Effector CD8-positive, alpha-beta T cell (primary cell): Measurements from ENCODE around the gene OTX1.

Experiments used
- DNase-seq: peaks from one replicate; lab custom pipeline; 2025; lab: John Stamatoyannopoulos, UW

OTX1 gene

GRCh38 chr2:63047321-63048279 lies 3.0 kb upstream of the OTX1 start:
- no peak for DNase-seq

- no peak for DNase-seq
Measured at GRCh38 chr2:63048367-63049171, 2.1 kb upstream of the OTX1 start.

- no peak for DNase-seq
Measured at GRCh38 chr2:63049211-63049969, 1.2 kb upstream of the OTX1 start.

- DNase-seq: no peak
Measured at GRCh38 chr2:63049970-63050333, 678 bp upstream of the OTX1 start.

GRCh38 chr2:63051042-63051794 lies 588 bp downstream of the OTX1 start:
- no peak for DNase-seq

- no peak for DNase-seq
Measured at GRCh38 chr2:63051795-63052333, 1.2 kb downstream of the OTX1 start.

- DNase-seq: no peak
Measured at GRCh38 chr2:63052411-63053080, 1.9 kb downstream of the OTX1 start.

GRCh38 chr2:63053081-63053888 lies 2.7 kb downstream of the OTX1 start:
- DNase-seq: no peak

GRCh38 chr2:63053889-63054602 lies 3.4 kb downstream of the OTX1 start:
- no peak for DNase-seq

GRCh38 chr2:63054841-63055225 lies 4.2 kb downstream of the OTX1 start:
- DNase-seq: no peak

- no peak for DNase-seq
Measured at GRCh38 chr2:63055226-63056106, 4.8 kb downstream of the OTX1 start.

- DNase-seq: no peak
Measured at GRCh38 chr2:63056107-63057050, 5.7 kb downstream of the OTX1 start.

- no peak for DNase-seq
Measured at GRCh38 chr2:63057249-63058143, 6.9 kb downstream of the OTX1 start.

GRCh38 chr2:63058144-63058920 lies 7.7 kb downstream of the OTX1 start:
- DNase-seq: no peak
